Prostate gland (tissue), 2 donors: ENCODE results near the gene R3HDM4. TPM values are rescaled to one million over a fixed set of nuclear protein-coding genes. Genes with fewer than 3 reads are reported as not detected.

Source experiments
- DNase-seq: peaks from one replicate; pipeline ENCODE4 v3.0.0-alpha.2; 2019; ENCODE audit warnings: low spot score
- H3K27ac ChIP-seq, 2 donors: fragments of 200-600 bp; sonication (generic); 2 replicates each; pipeline ENCODE4 v1.5.1; 2017 to 2019
- H3K27me3 ChIP-seq: fragments of 200-600 bp; sonication (generic); replicated peaks from 2 replicates; pipeline ENCODE4 v1.5.1; 2019; ENCODE audit not compliant: insufficient read depth
- H3K36me3 ChIP-seq, 2 donors: fragments of 200-600 bp; sonication (generic); 1 replicate in 1 of 2; 2 replicates in 1 of 2; pipeline versions ENCODE4 v1.5.1 to v1.8.1; 2017 to 2019
- H3K4me1 ChIP-seq: fragments of 200-600 bp; sonication (generic); replicated peaks from 2 replicates; pipeline ENCODE4 v1.5.1; 2019
- H3K4me3 ChIP-seq, 2 donors: fragments of 200-600 bp; sonication (generic); 2 replicates each; pipeline ENCODE4 v1.5.1; 2017 to 2019
- H3K9me3 ChIP-seq: fragments of 200-600 bp; sonication (generic); 2 replicates; pipeline ENCODE4 v1.5.1; 2017
- CTCF ChIP-seq, 4 experiments: fragments of 200-600 bp in 2 of 4; fragments of 450-650 bp in 2 of 4; sonication (generic) in 2 of 4; IDR thresholded peaks; 1 replicate in 3 of 4; 2 replicates in 1 of 4; pipeline ENCODE4 v1.5.1; 2016 to 2019; ENCODE audit warnings: antibody characterized with exemption in 4 of 4, mild to moderate bottlenecking in 2 of 4, moderate library complexity in 2 of 4
- POLR2A ChIP-seq: fragments of 450-650 bp; IDR thresholded peaks from one replicate; pipeline ENCODE4 v1.6.1; 2016; ENCODE audit warnings: antibody characterized with exemption, mild to moderate bottlenecking
- POLR2AphosphoS5 ChIP-seq: sonication (generic); formaldehyde crosslinking; IDR thresholded peaks from one replicate; pipeline ENCODE4 v1.6.1; 2017; ENCODE audit warnings: antibody characterized with exemption
- WGBS: methylation state at CpG from one replicate; pipeline ENCODE4 v1.1.5; 2018; 5-methylcytosine and 5-hydroxymethylcytosine counted together
- intact Hi-C: fragments of 100-400 bp; cut with DNase I; formaldehyde crosslinking; loops from one replicate; pipeline ENCODE4 v1.14.2; 2022
- total RNA-seq, 2 donors: library from RNA; depleted of rRNA; stranded (reverse); fragments of >200 nt; gene quantifications; one replicate each; pipeline ENCODE4 v1.1.0, GENCODE V29; 2016

The R3HDM4 gene
- total RNA-seq, 2 donors from 2014 or later, result 36.9 to 58.7 TPM

GRCh38 chr19:858868-859843 lies 53.9 kb downstream of the R3HDM4 start, which contains the start of gene CFD:
CFD (plus strand) TSS chr19:859664; CDS start chr19:859690, 26 bp downstream.
- DNase-seq, result no peak
- peak within 1 kb of the TSS in 1 of 2 donors; percentile 63 for H3K27ac ChIP-seq
- H3K9me3 ChIP-seq, result no peaks in the 10 kb centered on the region
- H3K4me1 ChIP-seq, result no peaks in the 10 kb centered on the region
- peak within 1 kb of the TSS; percentile 25 for H3K4me3 ChIP-seq
- no peaks in the 10 kb centered on the region for H3K27me3 ChIP-seq
- H3K36me3 ChIP-seq, result no peaks in the 10 kb centered on the region
- intact Hi-C loops, result loop anchor here (5.0 kb wide), 1 partner anchor 57 kb away; no protein-coding TSS in a partner anchor
- no peak for TF ChIP-seq POLR2A
- no peak for TF ChIP-seq CTCF (IDR thresholded peaks at IDR 0.05)
- no peak for TF ChIP-seq POLR2AphosphoS5
- WGBS, result 34% methylated on average over 24 of the region's 24 CpGs

DNA sequence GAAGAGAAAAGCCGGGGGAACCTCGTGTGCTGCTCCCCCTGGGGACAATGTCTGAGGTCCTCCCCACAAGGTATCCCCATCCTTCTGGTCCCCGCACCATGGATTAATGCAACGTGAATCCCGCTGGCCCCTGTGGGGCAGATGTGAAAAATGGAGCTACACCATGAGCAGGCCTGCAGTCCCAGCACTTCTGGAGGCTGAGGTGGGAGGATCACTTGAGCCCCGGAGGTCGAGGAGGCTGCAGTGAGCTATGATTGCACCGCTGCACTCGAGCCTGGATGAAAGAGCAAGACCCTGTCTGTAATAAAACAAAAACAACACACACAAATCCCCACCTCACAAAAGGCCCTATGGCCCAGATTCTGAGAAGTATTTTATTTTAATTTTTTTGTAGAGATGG lies 54.7 kb downstream of the R3HDM4 start:
- no peak for TF ChIP-seq POLR2AphosphoS5
- no peak for TF ChIP-seq POLR2A
- no peak for TF ChIP-seq CTCF (IDR thresholded peaks at IDR 0.05)
- Histone ChIP-seq H3K27me3 (no peaks in the 10 kb centered on the region), H3K4me1 (no peaks in the 10 kb centered on the region), H3K4me3 (no peak overlapping the region), H3K36me3 (no peaks in the 10 kb centered on the region), H3K9me3 (no peaks in the 10 kb centered on the region), H3K27ac (no peak overlapping the region)
- 83% methylated on average over 9 of the region's 9 CpGs for WGBS
- intact Hi-C loops, result loop anchor here (5.0 kb wide), 1 partner anchor 56 kb away; no protein-coding TSS in a partner anchor
- DNase-seq, result no peak

GRCh38 chr19:855566-856120 lies 57.4 kb downstream of the R3HDM4 start:
- no peaks in the 10 kb centered on the region for H3K4me1 ChIP-seq
- no peak overlapping the region for H3K4me3 ChIP-seq
- H3K27me3 ChIP-seq, result peaks cover 6% of the 10 kb centered on the region
- intact Hi-C loops, result loop anchor here (5.0 kb wide), 1 partner anchor 53 kb away; no protein-coding TSS in a partner anchor
- no peaks in the 10 kb centered on the region for H3K36me3 ChIP-seq
- H3K9me3 ChIP-seq, result no peaks in the 10 kb centered on the region
- TF ChIP-seq POLR2A (no peak), CTCF (IDR thresholded peaks at IDR 0.05) (no peak), POLR2AphosphoS5 (no peak)
- no peak overlapping the region for H3K27ac ChIP-seq
- DNase-seq, result no peak
- 70% methylated on average over 40 of the region's 40 CpGs for WGBS

DNA sequence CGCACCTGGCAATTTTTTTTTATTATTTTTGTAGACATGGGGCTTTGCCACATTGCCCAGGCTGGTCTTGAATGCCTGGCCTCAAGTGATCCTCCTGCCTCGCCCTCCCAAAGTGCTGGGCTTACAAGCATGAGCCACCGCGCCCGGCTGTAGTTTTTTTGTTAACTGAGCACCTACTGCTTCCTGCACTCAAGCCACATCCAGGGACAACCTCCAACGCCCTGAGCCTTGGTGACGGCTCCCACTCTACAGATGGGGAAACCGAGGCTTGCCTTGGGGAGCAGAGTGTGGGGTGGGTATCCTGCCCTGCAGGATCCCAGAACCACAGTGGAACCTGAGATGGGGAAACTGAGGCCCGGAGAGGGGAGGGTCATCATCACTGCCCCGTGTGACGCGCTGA lies 57.9 kb downstream of the R3HDM4 start:
- Histone ChIP-seq H3K4me3 (no peak overlapping the region), H3K4me1 (peaks cover 4% of the 10 kb centered on the region), H3K27me3 (peaks cover 6% of the 10 kb centered on the region), H3K27ac (no peak overlapping the region), H3K36me3 (no peaks in the 10 kb centered on the region), H3K9me3 (no peaks in the 10 kb centered on the region)
- DNase-seq, result no peak
- 90% methylated on average over 12 of the region's 12 CpGs for WGBS
- TF ChIP-seq POLR2A, result no peak
- TF ChIP-seq CTCF (IDR thresholded peaks at IDR 0.05), result no peak
- TF ChIP-seq POLR2AphosphoS5, result no peak
- intact Hi-C loops, result loop anchor here (5.0 kb wide), 1 partner anchor 53 kb away; no protein-coding TSS in a partner anchor
